GM23338 (cell line): Measurements from ENCODE around the gene SLX9. TPM values are rescaled to one million over a fixed set of nuclear protein-coding genes. Genes with fewer than 3 reads are reported as not detected.

ENCODE experiments used
- REST ChIP-seq: IDR thresholded peaks from one replicate; pipeline ENCODE4 v1.6.1; 2018; ENCODE audit warnings: antibody characterized with exemption; ENCODE audit not compliant: unreplicated experiment
- ZNF462 ChIP-seq: fragments of 250-450 bp; sonication (Bioruptor Pico); IDR thresholded peaks from 2 replicates; pipeline ENCODE4 v1.5.0; 2020; ENCODE audit warnings: mild to moderate bottlenecking, moderate library complexity
- polyA plus RNA-seq: library from polyadenylated mRNA; unstranded; fragments of >200 nt; fragmentation: Nextera tagmentation; extraction: Ambion mirVana; gene quantifications from 2 replicates; pipeline ENCODE4 v1.2.1, GENCODE V29; 2016
- total RNA-seq: library from RNA; depleted of rRNA; stranded (reverse); fragments of >200 nt; shearing (Covaris generic); gene quantifications from 2 replicates; pipeline ENCODE4 v1.2.3, GENCODE V29; 2014

SLX9 gene
- total and polyA plus RNA-seq, 2 experiments from 2014 or later = 41.5 to 46.9 TPM

- TF ChIP-seq ZNF462 (CRISPR knock-in tag) (no peak), REST (no peak)
Measured at GRCh38 chr21:44980562-44981489, 41.0 kb downstream of the SLX9 start (continued).
